Panc1 (cell line): ENCODE measurements around the gene ANKRD34A. TPM values are rescaled to one million over a fixed set of nuclear protein-coding genes. Genes with fewer than 3 reads are reported as not detected.

ENCODE experiments used
- ATAC-seq: fragments of 200-7000 bp; cut with Tn5 transposase; 2 replicates; pipeline ENCODE4 v1.9.1; 2020; ENCODE audit warnings: mild to moderate bottlenecking, moderate library complexity
- BruUV-seq: library from RNA; stranded (reverse); fragments of 400-500 nt; replicated peaks from 2 replicates; lab custom pipeline; 2021; lab: Mats Ljungman, UMichigan
- CTCF ChIA-PET: fragments of 300-600 bp; sonication (Branson Sonifier 250); formaldehyde crosslinking; loops from one replicate; lab custom pipeline; 2022; ENCODE audit warnings: antibody characterized with exemption; lab: Charles Lee
- POLR2A ChIA-PET: fragments of 300-600 bp; sonication (Branson Sonifier 250); formaldehyde crosslinking; loops from one replicate; lab custom pipeline; 2022; ENCODE audit warnings: antibody characterized with exemption; lab: Charles Lee
- DNase-seq: peaks from one replicate; pipeline ENCODE4 v3.0.0-alpha.2; 2010; ENCODE audit warnings: low read depth, low spot score
- H3K27ac ChIP-seq: 2 replicates; pipeline ENCODE4 v1.5.1; 2011; ENCODE audit warnings: mild to moderate bottlenecking, low read length, inconsistent platforms
- H3K27me3 ChIP-seq: fragments of 200-500 bp; sonication (Bioruptor generic); 2 replicates; pipeline ENCODE4 v1.6.0; 2014; ENCODE audit warnings: low read length, inconsistent platforms; ENCODE audit not compliant: control insufficient read depth, insufficient read depth
- H3K36me3 ChIP-seq: fragments of 200-500 bp; sonication (Bioruptor generic); 2 replicates; pipeline ENCODE4 v1.5.1; 2014; ENCODE audit warnings: inconsistent platforms, mild to moderate bottlenecking, low read length, moderate library complexity; ENCODE audit not compliant: control insufficient read depth, insufficient read depth
- H3K4me1 ChIP-seq: 2 replicates; pipeline ENCODE4 v1.5.1; 2011; ENCODE audit warnings: inconsistent platforms, mild to moderate bottlenecking, low read length, moderate library complexity; ENCODE audit not compliant: control insufficient read depth, insufficient read depth
- H3K4me3 ChIP-seq, 2 experiments: 2 replicates each; pipeline ENCODE4 v1.5.1; 2011 to 2012; ENCODE audit warnings: low read depth in 2 of 2, low read length in 2 of 2, mild to moderate bottlenecking in 2 of 2, inconsistent platforms in 1 of 2, moderate library complexity in 1 of 2
- H3K9me3 ChIP-seq: fragments of 200-500 bp; sonication (Bioruptor generic); 2 replicates; pipeline ENCODE4 v1.5.1; 2014; ENCODE audit warnings: low read depth, mild to moderate bottlenecking, inconsistent platforms, low read length, moderate library complexity; ENCODE audit not compliant: control insufficient read depth, insufficient read depth
- CTCF ChIP-seq: fragments of 450-650 bp; IDR thresholded peaks from 2 replicates; pipeline ENCODE4 v1.5.1; 2017; ENCODE audit warnings: mild to moderate bottlenecking
- POLR2AphosphoS5 ChIP-seq: IDR thresholded peaks from 2 replicates; pipeline ENCODE4 v1.6.1; 2012; ENCODE audit warnings: mild to moderate bottlenecking, low read depth, low read length, moderate library complexity
- REST ChIP-seq, 2 experiments: IDR thresholded peaks; 2 replicates each; pipeline ENCODE4 v1.6.1; 2011 to 2012; ENCODE audit warnings: low read depth in 2 of 2, control low read depth in 1 of 2, low read length in 1 of 2, mild to moderate bottlenecking in 1 of 2, moderate library complexity in 1 of 2; ENCODE audit not compliant: insufficient read depth in 1 of 2
- SIN3A ChIP-seq: IDR thresholded peaks from 2 replicates; pipeline ENCODE4 v1.6.1; 2012; ENCODE audit warnings: low read depth, mild to moderate bottlenecking, low read length, moderate library complexity, borderline replicate concordance; ENCODE audit not compliant: insufficient read depth
- TCF7L2 ChIP-seq: IDR thresholded peaks from 2 replicates; pipeline ENCODE4 v1.6.1; 2011; ENCODE audit warnings: mild to moderate bottlenecking, low read depth, low read length, inconsistent platforms
- in situ Hi-C: cut with HindIII; loops from 2 replicates; pipeline ENCODE4 v1.10.0; 2016; ENCODE audit warnings: low sequenced_read_pairs, low pct_unique_long_range_greater_than_20kb
- intact Hi-C: fragments of 100-400 bp; cut with micrococcal nuclease; formaldehyde crosslinking; loops from one replicate; pipeline ENCODE4 v1.10.0; 2022; ENCODE audit not compliant: unreplicated experiment
- total RNA-seq: library from RNA; stranded (reverse); gene quantifications from one replicate; pipeline ENCODE4 v1.2.1, GENCODE V29; 2021; ENCODE audit not compliant: unreplicated experiment

ANKRD34A gene
- total RNA-seq, 1 experiment from 2014 or later: 1.4 TPM

- intact Hi-C loops: no loop called here
- BruUV-seq: no TSS peak
Measured at GRCh38 chr1:145946477-145946986, 17.8 kb downstream of the ANKRD34A start.

DNA sequence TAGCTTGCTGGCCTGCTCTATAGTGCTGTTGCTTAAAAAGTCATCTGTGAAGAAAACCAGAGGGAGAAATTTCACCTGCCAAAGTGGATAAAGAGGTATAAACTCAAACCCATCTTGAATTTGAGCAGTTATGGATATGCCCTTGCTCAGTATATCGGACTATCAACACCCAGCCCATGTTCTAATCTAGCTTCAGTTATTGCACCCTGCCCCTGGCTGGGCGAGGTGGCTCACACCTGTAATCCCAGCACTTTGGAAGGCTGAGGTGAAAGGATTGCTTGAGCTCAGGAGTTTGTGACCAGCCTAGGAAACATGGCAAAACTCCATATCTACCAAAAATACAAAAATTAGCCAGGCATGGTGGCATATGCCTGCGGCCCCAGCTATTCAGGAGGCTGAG, 19.8 kb downstream of the ANKRD34A start:
- ChIA-PET POLR2A (interaction anchor here (0.7 to 0.8 kb wide), 2 partner anchors 10 to 13 kb away, joined by 3 read pairs; partner anchors contain the start of gene LIX1L), CTCF (no interaction called here)
- no peaks in the 10 kb centered on the region for H3K36me3 ChIP-seq
- no TSS peak for BruUV-seq
- no peaks in the 10 kb centered on the region for H3K4me1 ChIP-seq
- no peak for ATAC-seq
- no peak overlapping the region for H3K4me3 ChIP-seq
- no peak for TF ChIP-seq TCF7L2
- DNase-seq: no peak
- H3K9me3 ChIP-seq: no peaks in the 10 kb centered on the region
- no peaks in the 10 kb centered on the region for H3K27me3 ChIP-seq
- intact Hi-C loops: no loop called here
- no peak overlapping the region for H3K27ac ChIP-seq
- in situ Hi-C loops: no loop called here

More at GRCh38 chr1:145946477-145946986, 17.8 kb downstream of the ANKRD34A start:
- H3K27ac ChIP-seq: no peak overlapping the region
- ChIA-PET CTCF (no interaction called here), POLR2A (no interaction called here)
- H3K9me3 ChIP-seq: no peaks in the 10 kb centered on the region
- H3K27me3 ChIP-seq: no peaks in the 10 kb centered on the region
- no peak for DNase-seq
- no peak for TF ChIP-seq POLR2AphosphoS5
- TF ChIP-seq TCF7L2: no peak
- TF ChIP-seq SIN3A: no peak
- TF ChIP-seq CTCF: no peak
- TF ChIP-seq REST (IDR thresholded peaks at IDR 0.05; ENCODE audit: insufficient read depth in 1 of 2, low read depth in 2 of 2, low read length in 1 of 2): no peak
- in situ Hi-C loops: no loop called here
- no peaks in the 10 kb centered on the region for H3K4me1 ChIP-seq
- H3K4me3 ChIP-seq: no peak overlapping the region
- ATAC-seq: no peak
- H3K36me3 ChIP-seq: no peaks in the 10 kb centered on the region

DNA sequence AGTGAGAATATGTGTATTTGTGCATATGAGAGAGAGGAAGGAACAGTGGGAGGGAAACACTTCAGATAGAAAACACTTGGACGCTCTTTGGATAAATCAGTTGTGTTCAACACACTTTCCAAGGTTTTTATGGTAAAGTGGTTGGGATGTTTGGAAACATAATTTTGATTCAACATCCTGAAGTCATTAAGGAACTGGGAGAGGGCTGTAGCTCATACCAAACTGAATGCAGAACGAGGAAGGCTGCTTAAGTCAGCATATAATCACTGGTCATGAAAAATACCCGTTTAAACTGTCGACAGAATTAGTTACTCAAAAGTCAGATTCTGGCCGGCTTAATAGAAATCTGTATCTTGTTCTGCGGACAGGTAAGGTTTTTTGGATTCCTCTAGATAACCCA, 21.5 kb downstream of the ANKRD34A start:
- Histone ChIP-seq H3K4me1 (no peaks in the 10 kb centered on the region), H3K27ac (no peak overlapping the region), H3K27me3 (no peaks in the 10 kb centered on the region), H3K4me3 (no peak overlapping the region), H3K36me3 (no peaks in the 10 kb centered on the region), H3K9me3 (no peaks in the 10 kb centered on the region)
- no peak for ATAC-seq
- no peak for DNase-seq
- ChIA-PET CTCF (no interaction called here), POLR2A (no interaction called here)
- no peak for TF ChIP-seq POLR2AphosphoS5
- no peak for TF ChIP-seq REST (IDR thresholded peaks at IDR 0.05; ENCODE audit: insufficient read depth in 1 of 2, low read depth in 2 of 2, low read length in 1 of 2)
- no peak for TF ChIP-seq CTCF
- no peak for TF ChIP-seq SIN3A
- TF ChIP-seq TCF7L2: no peak
- no TSS peak for BruUV-seq
- in situ Hi-C loops (no loop called here), intact Hi-C loops (no loop called here)
